Retinal pigment epithelial cell (primary cell): Measurements from ENCODE around the gene RHOU.

ENCODE experiments used
- DNase-seq: peaks from one replicate; pipeline ENCODE4 v3.0.0-alpha.2; 2010; ENCODE audit warnings: low read depth
- H3K4me3 ChIP-seq: 2 replicates; pipeline ENCODE4 v1.5.1; 2011; ENCODE audit warnings: mild to moderate bottlenecking, low read length, control low read depth, moderate library complexity
- CTCF ChIP-seq: conservative IDR thresholded peaks from 2 replicates; pipeline ENCODE4 v1.5.1; 2011; ENCODE audit warnings: low read depth, low read length, control low read depth, inconsistent platforms

The RHOU gene

GRCh38 chr1:228737601-228738041, 2.3 kb downstream of the RHOU start:
- no peak for TF ChIP-seq CTCF
- no peak overlapping the region for H3K4me3 ChIP-seq
- DNase-seq = no peak

GRCh38 chr1:228739826-228740225, 4.5 kb downstream of the RHOU start:
- H3K4me3 ChIP-seq = no peak overlapping the region
- no peak for TF ChIP-seq CTCF
- no peak for DNase-seq

- DNase-seq = no peak
- TF ChIP-seq CTCF = no peak
- no peak overlapping the region for H3K4me3 ChIP-seq
Measured at GRCh38 chr1:228740543-228741317, 5.5 kb downstream of the RHOU start.

- no peak for DNase-seq
- no peak for TF ChIP-seq CTCF
- H3K4me3 ChIP-seq = no peak overlapping the region
Measured at GRCh38 chr1:228742281-228742860, 7.1 kb downstream of the RHOU start.

- DNase-seq = no peak
- H3K4me3 ChIP-seq = no peak overlapping the region
- TF ChIP-seq CTCF = no peak
Measured at GRCh38 chr1:228743405-228743804, 8.1 kb downstream of the RHOU start.

GRCh38 chr1:228744356-228744755, 9.1 kb downstream of the RHOU start:
- H3K4me3 ChIP-seq = no peak overlapping the region
- no peak for DNase-seq
- TF ChIP-seq CTCF = no peak

GRCh38 chr1:228744918-228745317, 9.6 kb downstream of the RHOU start:
- H3K4me3 ChIP-seq = no peak overlapping the region
- TF ChIP-seq CTCF = no peak
- no peak for DNase-seq
